DND-41 (cell line): ENCODE results near the gene OGG1.

Experiments used
- CTCF ChIP-seq: IDR thresholded peaks from 2 replicates; pipeline ENCODE4 v1.5.1; 2012; ENCODE audit warnings: borderline replicate concordance, low read length, moderate library complexity, mild to moderate bottlenecking; ENCODE audit not compliant: poor library complexity, severe bottlenecking; ENCODE audit errors: extremely low read depth
- EZH2 ChIP-seq: IDR thresholded peaks from 3 replicates; pipeline ENCODE4 v1.6.1; 2012; ENCODE audit warnings: borderline replicate concordance, low read depth, mild to moderate bottlenecking, moderate library complexity, low read length, inconsistent platforms; ENCODE audit not compliant: severe bottlenecking

- TF ChIP-seq CTCF (no peak), EZH2 (no peak)
Observed at GRCh38 chr3:9791790-9792404, 42.1 kb downstream of the OGG1 start.
